Large intestine (tissue), 12 donors: ENCODE measurements around the gene LHX3. TPM values are rescaled to one million over a fixed set of nuclear protein-coding genes. Genes with fewer than 3 reads are reported as not detected.

Experiments
- DNase-seq, 2 donors: peaks; one replicate each; pipeline versions ENCODE4 v3.0.0 to v3.0.0-alpha.2; 2013
- H3K27ac ChIP-seq: one replicate; pipeline ENCODE4 v1.5.1; 2013; ENCODE audit warnings: low read length
- H3K27me3 ChIP-seq: 2 replicates; pipeline ENCODE4 v1.6.1; 2013; ENCODE audit warnings: low read length; ENCODE audit not compliant: control insufficient read depth, insufficient read depth
- H3K36me3 ChIP-seq: 2 replicates; pipeline ENCODE4 v1.6.1; 2013; ENCODE audit warnings: low read length; ENCODE audit not compliant: control insufficient read depth, insufficient read depth
- H3K4me1 ChIP-seq: one replicate; pipeline ENCODE4 v1.6.1; 2013; ENCODE audit warnings: low read length; ENCODE audit not compliant: control insufficient read depth, insufficient read depth
- H3K4me3 ChIP-seq: one replicate; pipeline ENCODE4 v1.5.1; 2013; ENCODE audit warnings: low read length
- H3K9me3 ChIP-seq: one replicate; pipeline ENCODE4 v1.6.1; 2013; ENCODE audit warnings: mild to moderate bottlenecking, low read depth, low read length, moderate library complexity; ENCODE audit not compliant: control insufficient read depth
- WGBS: methylation state at CpG from one replicate; pipeline ENCODE4 v1.1.5; 2013; ENCODE audit warnings: low lambda C conversion rate; ENCODE audit not compliant: insufficient coverage; 5-methylcytosine and 5-hydroxymethylcytosine counted together
- long read RNA-seq, 11 donors: transcript quantifications; one replicate each; lab custom pipeline, GENCODE V29; 2026
- polyA plus RNA-seq: library from polyadenylated mRNA; unstranded; fragments of 120-200 nt; gene quantifications from one replicate; pipeline ENCODE4 v1.2.1, GENCODE V29; 2013

Gene LHX3
- not detected for polyA plus RNA-seq
- long read RNA-seq, donor 1, result 0 reads
- long read RNA-seq, donor 2, result 0 reads
- long read RNA-seq, donor 3, result 0 reads
- long read RNA-seq, donor 4, result 0 reads
- long read RNA-seq, donor 5, result 0 reads
- long read RNA-seq, donor 6, result 0 reads
- long read RNA-seq, donor 7, result 0 reads
- long read RNA-seq, donor 8, result 0 reads
- long read RNA-seq, donor 9, result 0 reads
- long read RNA-seq, donor 10, result 0 reads
- long read RNA-seq, donor 11, result 0 reads

DNA sequence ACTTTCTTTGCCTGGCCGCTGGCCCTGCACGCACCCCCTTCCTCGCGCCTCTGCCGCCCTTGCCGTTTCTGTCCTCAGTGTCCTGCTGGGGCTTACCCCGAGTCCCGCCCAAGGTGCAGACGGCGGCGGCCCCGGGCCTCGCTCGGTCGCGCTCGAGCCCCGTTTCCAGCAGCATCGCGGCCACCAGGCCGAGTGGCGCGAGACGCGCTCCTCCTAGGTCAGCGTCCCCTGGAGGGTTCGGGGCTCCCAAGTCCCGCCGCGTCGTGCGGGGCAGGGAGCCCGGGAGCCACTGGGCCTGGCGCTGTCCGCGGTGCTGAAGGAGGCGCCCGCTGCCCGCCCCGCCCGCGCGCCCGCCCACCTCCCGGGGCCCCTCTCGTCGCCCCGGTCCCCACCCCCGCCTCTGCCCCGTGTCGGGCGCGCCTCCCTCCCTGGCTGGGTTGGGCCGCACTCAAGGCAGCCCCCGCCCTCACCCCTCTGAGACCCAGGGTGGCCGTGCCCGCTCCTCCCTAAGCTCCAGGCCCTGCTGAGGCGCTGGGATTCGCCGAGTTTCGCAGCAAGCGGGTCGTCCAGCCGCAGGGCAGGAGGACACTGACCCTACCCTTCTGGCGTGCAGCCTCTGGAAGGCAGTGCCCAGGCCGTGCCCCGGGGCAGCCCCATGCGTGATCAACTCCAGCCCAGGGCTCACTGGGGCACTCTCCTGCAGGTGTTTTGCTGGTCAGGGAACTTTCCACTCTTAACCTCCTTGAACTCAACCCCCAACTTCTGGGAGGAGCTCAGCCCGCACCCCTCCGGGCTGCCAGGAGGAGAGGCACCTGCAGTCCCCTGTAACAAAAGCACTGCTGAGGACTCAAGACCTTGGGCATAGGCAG, at the start of gene LHX3:
Gene LHX3 (minus strand): TSS at position 291 of the 869 bp plus-strand sequence. CDS start 116 bp downstream, at position 175.
- peaks cover 5% of the 10 kb centered on the region for H3K9me3 ChIP-seq
- no CpG with 5 or more reads among the region's 70 CpGs for WGBS
- peaks cover 2% of the 10 kb centered on the region for H3K4me1 ChIP-seq
- no peak within 1 kb of the TSS for H3K4me3 ChIP-seq
- peak in 1 of 2 donors; percentile 14 for DNase-seq
- H3K27me3 ChIP-seq, result peaks cover 49% of the 10 kb centered on the region
- H3K27ac ChIP-seq, result no peak within 1 kb of the TSS
- H3K36me3 ChIP-seq, result peaks cover 6% of the 10 kb centered on the region

DNA sequence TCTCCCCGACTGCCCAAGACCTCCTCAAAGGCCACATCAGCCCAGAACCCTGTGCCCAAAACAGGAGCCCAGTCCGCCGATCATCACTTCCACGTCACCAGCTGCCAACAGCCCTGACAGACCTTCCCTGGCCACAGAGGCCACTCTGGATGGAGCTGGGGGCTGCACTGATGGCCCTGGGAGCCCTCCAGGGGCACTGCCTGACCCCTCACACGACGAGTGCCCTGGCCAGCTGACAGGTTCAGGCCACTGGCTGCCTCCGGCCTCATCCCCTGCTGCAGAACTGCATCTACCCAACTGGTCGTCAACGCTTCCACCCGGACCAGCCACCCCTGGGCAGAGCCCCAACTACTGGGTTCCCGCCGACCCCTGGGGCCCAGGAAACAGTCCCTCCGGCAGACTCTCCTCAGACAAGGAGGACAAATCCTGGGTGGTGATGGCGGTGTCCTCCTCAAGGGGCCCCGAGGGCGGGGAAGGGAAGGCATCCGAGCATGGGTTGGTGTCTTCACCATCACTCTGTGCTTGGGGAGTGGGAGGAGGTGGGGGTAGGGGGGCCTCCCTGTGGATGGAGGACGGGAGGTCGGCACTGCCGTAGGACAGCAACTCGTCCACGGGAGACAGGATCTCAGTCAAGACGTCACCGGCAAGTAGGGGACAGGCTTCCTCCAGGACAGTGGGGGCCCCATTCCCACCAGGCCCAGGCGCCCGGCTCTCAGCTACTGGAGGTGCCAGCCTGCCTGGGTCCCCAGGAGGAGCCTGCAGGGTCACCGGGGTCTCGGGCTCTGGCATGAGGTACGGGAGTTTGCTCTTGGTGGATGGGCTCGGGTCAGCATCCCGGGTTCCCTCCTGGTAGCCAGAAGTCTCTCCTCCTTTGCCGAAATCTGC, 48.6 kb upstream of the LHX3 start:
- H3K4me3 ChIP-seq, result no peak overlapping the region
- no peaks in the 10 kb centered on the region for H3K4me1 ChIP-seq
- no peak overlapping the region for H3K27ac ChIP-seq
- no peaks in the 10 kb centered on the region for H3K36me3 ChIP-seq
- no CpG with 5 or more reads among the region's 32 CpGs for WGBS
- H3K9me3 ChIP-seq, result no peaks in the 10 kb centered on the region
- DNase-seq, result no peak
- H3K27me3 ChIP-seq, result peaks cover 40% of the 10 kb centered on the region

DNA sequence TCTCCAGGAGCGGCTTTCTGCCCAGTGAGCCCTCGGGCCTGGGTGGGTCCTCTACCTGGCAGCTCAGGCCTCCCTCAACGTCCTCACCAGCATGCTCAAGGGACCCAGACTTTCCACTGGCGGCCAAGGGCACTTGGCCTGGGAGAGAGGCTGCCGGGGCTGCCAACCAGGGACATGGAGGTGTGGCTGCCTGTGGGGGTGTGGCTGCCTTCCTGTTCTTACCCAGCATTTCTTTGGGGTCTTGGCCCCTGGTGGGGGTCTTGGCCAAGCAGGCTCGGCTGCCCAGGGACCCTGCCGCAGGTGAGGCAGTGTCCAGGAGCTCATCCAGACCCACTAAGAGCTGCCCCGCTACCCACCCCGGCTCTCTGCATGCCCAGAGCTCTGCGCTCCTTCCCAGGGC, 47.9 kb upstream of the LHX3 start:
- Histone ChIP-seq H3K36me3 (no peaks in the 10 kb centered on the region), H3K4me1 (no peaks in the 10 kb centered on the region), H3K27ac (no peak overlapping the region), H3K27me3 (peaks cover 43% of the 10 kb centered on the region), H3K9me3 (no peaks in the 10 kb centered on the region), H3K4me3 (no peak overlapping the region)
- DNase-seq, result no peak
- WGBS, result no CpG with 5 or more reads among the region's 10 CpGs

DNA sequence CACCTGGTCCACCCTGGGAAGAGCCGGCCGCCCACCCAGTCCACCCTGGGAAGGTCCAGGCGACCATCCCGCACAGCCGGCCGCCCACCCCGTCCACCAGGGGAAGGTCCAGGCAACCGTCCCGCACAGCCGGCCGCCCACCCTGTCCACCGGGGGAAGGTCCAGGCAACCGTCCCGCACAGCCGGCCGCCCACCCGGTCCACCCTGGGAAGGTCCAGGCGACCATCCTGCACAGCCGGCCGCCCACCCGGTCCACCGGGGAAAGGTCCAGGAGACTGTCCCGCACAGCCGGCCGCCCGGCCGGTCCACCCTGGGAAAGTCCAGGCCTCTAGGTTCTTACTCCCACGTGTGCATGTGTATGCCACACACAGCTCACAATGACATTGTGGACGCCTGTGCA, 47.4 kb upstream of the LHX3 start:
- H3K36me3 ChIP-seq, result no peaks in the 10 kb centered on the region

DNA sequence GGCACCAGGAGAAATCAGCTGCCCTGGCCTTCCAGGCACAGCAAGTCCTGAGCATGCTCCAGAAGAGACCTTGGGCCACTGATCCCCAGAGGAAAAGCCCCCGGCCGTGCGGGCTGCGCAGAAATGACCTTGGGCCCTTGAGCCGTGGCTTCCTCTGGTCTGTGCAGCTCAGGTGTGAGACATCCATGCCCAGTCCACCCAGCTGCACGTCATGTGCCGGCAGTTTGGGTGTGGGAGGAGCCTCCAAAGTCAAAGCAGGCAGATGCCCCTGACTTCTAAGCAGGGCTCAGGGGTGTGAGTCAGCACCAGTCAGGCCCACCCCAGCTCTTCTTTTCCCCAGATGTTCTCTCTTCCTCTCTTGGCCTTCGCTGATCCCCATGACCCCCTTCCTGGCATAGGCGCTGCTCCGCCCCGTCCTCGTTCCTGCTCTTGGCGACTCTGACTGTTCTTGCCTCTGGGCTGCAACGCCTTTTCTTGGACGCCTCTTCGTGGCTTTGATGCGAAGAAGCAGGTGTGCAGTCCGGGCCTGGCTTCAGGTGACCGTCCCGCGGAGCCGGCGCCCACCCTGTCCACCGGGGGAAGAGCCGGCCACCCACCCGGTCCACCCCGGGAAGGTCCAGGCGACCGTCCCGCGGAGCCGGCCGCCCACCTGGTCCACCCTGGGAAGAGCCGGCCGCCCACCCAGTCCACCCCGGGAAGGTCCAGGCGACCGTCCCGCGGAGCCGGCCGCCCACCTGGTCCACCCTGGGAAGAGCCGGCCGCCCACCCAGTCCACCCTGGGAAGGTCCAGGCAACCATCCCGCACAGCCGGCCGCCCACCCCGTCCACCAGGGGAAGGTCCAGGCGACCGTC, 46.6 kb upstream of the LHX3 start:
- H3K27ac ChIP-seq, result no peak overlapping the region
- WGBS, result no CpG with 5 or more reads among the region's 50 CpGs
- DNase-seq, result no peak
- no peaks in the 10 kb centered on the region for H3K4me1 ChIP-seq
- H3K9me3 ChIP-seq, result no peaks in the 10 kb centered on the region
- peaks cover 52% of the 10 kb centered on the region for H3K27me3 ChIP-seq
- no peaks in the 10 kb centered on the region for H3K36me3 ChIP-seq
- H3K4me3 ChIP-seq, result no peak overlapping the region

More for the DNA sequence above, 47.4 kb upstream of the LHX3 start:
- no CpG with 5 or more reads among the region's 29 CpGs for WGBS
- H3K9me3 ChIP-seq, result no peaks in the 10 kb centered on the region
- H3K27me3 ChIP-seq, result peaks cover 47% of the 10 kb centered on the region
- H3K27ac ChIP-seq, result no peak overlapping the region
- DNase-seq, result no peak
- no peaks in the 10 kb centered on the region for H3K4me1 ChIP-seq
- no peak overlapping the region for H3K4me3 ChIP-seq

DNA sequence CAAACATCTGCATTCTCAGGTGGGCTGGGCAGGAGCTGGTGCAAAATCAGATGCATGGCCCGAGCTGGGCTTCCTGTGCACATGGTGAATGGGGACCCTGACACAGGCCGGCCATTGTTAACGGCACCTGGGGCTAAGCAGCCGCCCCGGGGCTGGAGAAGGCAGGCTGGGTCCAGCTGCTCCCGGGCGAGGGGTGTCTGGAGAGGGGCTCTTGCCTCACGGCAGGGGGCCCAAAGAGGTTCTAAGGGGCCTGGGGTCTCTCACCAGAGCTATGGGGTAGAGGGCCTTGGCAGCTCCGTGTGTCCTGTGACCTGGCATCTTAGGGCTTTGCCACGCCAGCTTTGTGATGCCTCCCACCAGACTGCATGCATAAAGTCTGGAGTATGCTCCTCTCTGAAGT, 45.7 kb upstream of the LHX3 start:
- H3K27ac ChIP-seq, result no peak overlapping the region
- peaks cover 48% of the 10 kb centered on the region for H3K27me3 ChIP-seq
- H3K9me3 ChIP-seq, result no peaks in the 10 kb centered on the region

DNA sequence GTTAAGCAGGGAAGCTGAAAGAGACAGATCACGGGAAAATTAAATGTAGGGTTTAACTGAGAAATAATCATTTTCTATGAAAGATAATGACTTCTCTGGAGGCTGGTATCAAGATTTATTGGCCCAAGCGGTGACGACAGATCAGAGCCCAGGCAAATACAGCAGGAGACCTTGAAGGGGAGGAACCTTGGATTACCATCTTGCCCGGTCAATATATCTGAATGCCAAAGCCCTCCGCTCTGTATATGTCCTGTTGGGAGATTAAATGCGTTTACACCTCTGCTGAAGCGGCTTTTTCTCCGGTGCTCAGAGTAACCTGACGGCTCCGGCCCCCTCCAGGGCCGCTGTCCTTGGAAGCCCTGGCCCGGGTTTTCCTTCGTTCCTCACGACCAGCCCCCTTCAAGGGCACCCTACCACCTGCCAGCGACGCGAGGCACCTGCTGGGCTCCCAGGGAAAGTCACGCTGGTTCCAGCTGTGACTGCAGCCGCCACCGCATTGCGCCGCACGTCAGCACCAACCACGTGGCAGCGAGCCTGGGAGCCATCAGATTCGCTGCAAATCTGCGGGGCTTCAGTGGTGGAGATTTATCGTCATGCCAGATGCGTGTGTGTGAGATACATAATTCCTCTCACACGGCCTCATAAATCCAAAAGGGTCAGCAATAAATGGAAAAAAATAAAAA, 45.1 kb upstream of the LHX3 start:
- Histone ChIP-seq H3K9me3 (no peaks in the 10 kb centered on the region), H3K27me3 (peaks cover 45% of the 10 kb centered on the region), H3K4me3 (no peak overlapping the region), H3K36me3 (no peaks in the 10 kb centered on the region), H3K4me1 (peaks cover 3% of the 10 kb centered on the region), H3K27ac (no peak overlapping the region)
- WGBS, result 73% methylated on average over 5 of the region's 30 CpGs
- DNase-seq, result no peak

More for the DNA sequence above, 45.7 kb upstream of the LHX3 start:
- H3K4me1 ChIP-seq, result peaks cover 3% of the 10 kb centered on the region
- no peak for DNase-seq
- H3K4me3 ChIP-seq, result no peak overlapping the region
- WGBS, result no CpG with 5 or more reads among the region's 10 CpGs
- no peaks in the 10 kb centered on the region for H3K36me3 ChIP-seq

DNA sequence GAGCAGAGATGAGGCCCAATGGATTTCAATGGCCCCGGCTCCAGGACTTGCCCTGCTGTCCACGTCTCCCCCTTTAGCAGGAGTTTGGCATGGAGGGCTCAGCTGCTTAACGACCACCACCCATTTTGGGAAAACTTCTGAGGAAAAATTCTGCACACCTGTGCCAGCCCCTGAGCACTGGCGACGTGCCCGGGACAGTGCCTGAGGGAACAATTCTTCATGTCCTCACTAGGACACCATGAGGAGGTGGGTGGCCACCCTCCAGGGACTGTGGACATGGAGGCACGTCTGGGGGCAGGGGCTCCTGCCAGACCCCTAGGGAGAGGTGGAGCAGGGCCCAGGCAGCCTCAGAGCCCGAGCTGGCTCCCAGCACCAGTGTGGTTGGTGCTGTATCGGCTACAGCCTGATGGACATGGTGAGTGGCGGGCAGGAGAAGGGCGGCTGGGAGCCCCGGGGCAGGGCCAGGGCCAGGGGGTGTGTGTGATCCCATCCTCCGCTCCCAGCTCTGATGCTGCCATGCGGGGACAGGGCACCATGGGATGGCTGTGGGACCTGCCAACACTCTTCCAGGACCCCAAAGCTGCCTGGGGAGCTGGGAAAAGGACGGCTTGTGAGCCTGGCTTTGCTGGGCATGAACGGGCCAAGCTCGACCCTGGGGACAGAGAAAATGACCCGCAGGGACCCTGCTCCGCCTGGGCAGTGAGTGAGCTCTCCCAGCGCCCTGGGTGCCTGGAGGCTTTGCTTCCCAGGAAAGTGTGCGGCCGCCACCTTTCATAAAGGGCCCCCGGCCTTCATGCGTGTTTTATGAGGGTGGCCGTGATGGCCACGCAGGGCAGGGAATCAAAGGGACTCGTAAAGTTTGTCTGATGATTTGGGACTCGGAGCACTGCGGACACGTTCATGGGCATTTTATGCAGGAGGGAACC, 44.3 kb upstream of the LHX3 start:
- no peak for DNase-seq
- WGBS, result no CpG with 5 or more reads among the region's 30 CpGs
- Histone ChIP-seq H3K27ac (no peak overlapping the region), H3K4me3 (no peak overlapping the region), H3K27me3 (peaks cover 43% of the 10 kb centered on the region), H3K4me1 (peaks cover 7% of the 10 kb centered on the region), H3K9me3 (no peaks in the 10 kb centered on the region), H3K36me3 (no peaks in the 10 kb centered on the region)
